ENCODE data around the gene SPATA33.

SPATA33 gene

GRCh38 chr16:89712274-89712781 lies 54.7 kb downstream of the SPATA33 start:
- DNase-seq: no peak
- Mint-ChIP-seq H3K36me3 (ENCODE audit: low read depth) (peaks cover 16% of the 10 kb centered on the region), H3K4me3 (peak overlapping the region; percentile 81), H3K9me3 (no peaks in the 10 kb centered on the region), H3K27ac (peak overlapping the region; percentile 69), H3K4me1 (peaks cover 14% of the 10 kb centered on the region), H3K27me3 (no peaks in the 10 kb centered on the region)
- ATAC-seq: no peak

DNA sequence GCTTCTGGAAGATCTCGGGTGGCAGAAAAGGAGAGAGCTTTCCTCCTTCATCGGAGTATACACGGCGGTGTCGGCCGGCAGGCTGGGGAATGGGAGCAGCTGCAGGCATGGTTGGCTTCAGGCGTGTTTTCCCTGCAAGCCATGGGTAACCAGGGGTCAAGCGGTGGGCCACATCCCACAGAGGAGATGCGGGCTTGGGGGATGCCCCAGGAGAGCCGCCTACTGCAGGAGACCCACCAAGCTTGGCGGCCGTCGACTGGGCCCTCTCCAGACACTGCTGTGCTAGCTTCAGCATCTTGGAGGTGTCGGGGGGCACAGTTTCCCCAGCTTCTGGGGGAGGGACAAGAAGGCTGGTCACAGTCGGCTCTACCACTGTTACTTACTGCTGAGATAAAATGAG lies 58.9 kb downstream of the SPATA33 start:
- DNase-seq: no peak
- no peak overlapping the region for H3K27ac Mint-ChIP-seq
- H3K27me3 Mint-ChIP-seq: no peaks in the 10 kb centered on the region
- no peaks in the 10 kb centered on the region for H3K9me3 Mint-ChIP-seq
- no peak overlapping the region for H3K4me3 Mint-ChIP-seq
- H3K4me1 Mint-ChIP-seq: peaks cover 39% of the 10 kb centered on the region
- ATAC-seq: no peak
- peaks cover 25% of the 10 kb centered on the region for H3K36me3 Mint-ChIP-seq (ENCODE audit: low read depth)

- no peak for ATAC-seq
- Mint-ChIP-seq H3K27me3 (no peaks in the 10 kb centered on the region), H3K27ac (no peak overlapping the region), H3K9me3 (no peaks in the 10 kb centered on the region), H3K4me3 (no peak overlapping the region), H3K4me1 (peaks cover 39% of the 10 kb centered on the region), H3K36me3 (ENCODE audit: low read depth) (peaks cover 25% of the 10 kb centered on the region)
- no peak for DNase-seq
Observed at GRCh38 chr16:89716916-89717687, 59.5 kb downstream of the SPATA33 start.

- DNase-seq (no peak), ATAC-seq (no peak)
- no peaks in the 10 kb centered on the region for H3K27me3 Mint-ChIP-seq
- H3K27ac Mint-ChIP-seq: peak overlapping the region; percentile 31
- H3K36me3 Mint-ChIP-seq (ENCODE audit: low read depth): peaks cover 30% of the 10 kb centered on the region
- H3K4me1 Mint-ChIP-seq: peaks cover 44% of the 10 kb centered on the region
- H3K4me3 Mint-ChIP-seq: peak overlapping the region; percentile 26
- no peaks in the 10 kb centered on the region for H3K9me3 Mint-ChIP-seq
Observed at GRCh38 chr16:89717688-89718505, 60.3 kb downstream of the SPATA33 start.

Measured in activated naive CD8-positive, alpha-beta T cell treated with anti-CD3 and anti-CD28 coated beads, Interleukin-2, amount 50 U/mL, for 24 hours (primary cell).